ENCODE data around the gene TEAD2.

The TEAD2 gene

DNA sequence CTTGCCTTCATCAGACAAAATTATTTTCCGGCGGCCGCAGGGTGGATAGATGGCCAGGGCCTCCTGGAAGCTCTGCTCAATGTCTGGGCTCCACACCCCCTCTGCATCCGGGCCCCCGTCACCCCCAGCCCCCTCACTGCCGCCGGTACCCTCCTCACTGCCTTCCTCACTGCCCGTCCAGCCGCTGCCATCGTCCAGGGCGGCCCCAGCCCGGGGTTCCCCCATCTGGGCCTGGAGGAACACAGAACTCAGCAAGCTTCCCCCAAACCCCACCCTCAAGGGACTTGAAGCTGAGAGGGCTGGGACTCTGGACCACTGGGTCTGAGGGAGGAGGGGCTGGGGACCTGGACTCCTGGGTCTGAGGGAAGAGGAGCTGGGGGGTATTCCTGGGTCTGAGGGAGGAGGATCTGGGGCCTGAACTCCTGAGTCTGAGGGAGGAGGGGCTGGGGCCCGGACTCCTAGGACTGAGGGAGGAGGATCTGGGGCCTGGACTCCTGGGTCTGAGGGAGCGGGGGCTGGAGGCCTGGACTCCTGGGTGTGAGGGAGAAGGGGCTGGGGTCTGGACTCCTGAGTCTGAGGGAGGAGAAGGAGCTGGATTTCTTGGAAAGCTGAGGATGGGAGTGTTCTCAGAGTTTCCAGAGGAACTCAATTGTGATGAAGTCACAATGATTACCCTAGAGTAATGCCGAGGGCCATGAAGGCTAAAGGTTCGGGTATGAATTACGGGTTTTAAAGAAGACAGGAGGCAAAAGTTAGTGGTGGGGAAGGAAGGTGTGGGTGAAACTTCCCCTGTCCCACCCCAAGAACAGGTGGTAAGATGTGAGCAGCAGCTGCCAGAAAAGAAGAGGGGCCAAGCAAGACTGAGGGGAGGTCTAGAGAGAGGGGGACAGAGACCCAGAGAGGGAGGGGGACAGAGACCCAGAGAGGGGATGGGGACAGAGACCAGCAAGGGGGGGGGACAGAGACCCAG, 2.1 kb downstream of the TEAD2 start:
- DNase-seq (ENCODE audit: low read depth) = no peak
- no peak overlapping the region for H3K4me3 ChIP-seq (ENCODE audit: low read depth, low read length)
- TF ChIP-seq, protein P1, sequence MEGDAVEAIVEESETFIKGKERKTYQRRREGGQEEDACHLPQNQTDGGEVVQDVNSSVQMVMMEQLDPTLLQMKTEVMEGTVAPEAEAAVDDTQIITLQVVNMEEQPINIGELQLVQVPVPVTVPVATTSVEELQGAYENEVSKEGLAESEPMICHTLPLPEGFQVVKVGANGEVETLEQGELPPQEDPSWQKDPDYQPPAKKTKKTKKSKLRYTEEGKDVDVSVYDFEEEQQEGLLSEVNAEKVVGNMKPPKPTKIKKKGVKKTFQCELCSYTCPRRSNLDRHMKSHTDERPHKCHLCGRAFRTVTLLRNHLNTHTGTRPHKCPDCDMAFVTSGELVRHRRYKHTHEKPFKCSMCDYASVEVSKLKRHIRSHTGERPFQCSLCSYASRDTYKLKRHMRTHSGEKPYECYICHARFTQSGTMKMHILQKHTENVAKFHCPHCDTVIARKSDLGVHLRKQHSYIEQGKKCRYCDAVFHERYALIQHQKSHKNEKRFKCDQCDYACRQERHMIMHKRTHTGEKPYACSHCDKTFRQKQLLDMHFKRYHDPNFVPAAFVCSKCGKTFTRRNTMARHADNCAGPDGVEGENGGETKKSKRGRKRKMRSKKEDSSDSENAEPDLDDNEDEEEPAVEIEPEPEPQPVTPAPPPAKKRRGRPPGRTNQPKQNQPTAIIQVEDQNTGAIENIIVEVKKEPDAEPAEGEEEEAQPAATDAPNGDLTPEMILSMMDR (IDR thresholded peaks at IDR 0.05; ENCODE audit: low read depth, low read length) = no peak
- TF ChIP-seq, protein P2, sequence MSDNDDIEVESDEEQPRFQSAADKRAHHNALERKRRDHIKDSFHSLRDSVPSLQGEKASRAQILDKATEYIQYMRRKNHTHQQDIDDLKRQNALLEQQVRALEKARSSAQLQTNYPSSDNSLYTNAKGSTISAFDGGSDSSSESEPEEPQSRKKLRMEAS (IDR thresholded peaks at IDR 0.05; ENCODE audit: low read depth, low read length) = no peak
- TF ChIP-seq MYC (IDR thresholded peaks at IDR 0.05; ENCODE audit: low read depth, low read length) = no peak
- TF ChIP-seq POLR2A (IDR thresholded peaks at IDR 0.05; ENCODE audit: extremely low read depth, insufficient read length) = no peak

GRCh38 chr19:49357186-49357585, 5.0 kb downstream of the TEAD2 start:
- TF ChIP-seq MYC (IDR thresholded peaks at IDR 0.05; ENCODE audit: low read depth, low read length) (no peak), POLR2A (IDR thresholded peaks at IDR 0.05; ENCODE audit: extremely low read depth, insufficient read length) (no peak)
- TF ChIP-seq, protein P1 (IDR thresholded peaks at IDR 0.05; ENCODE audit: low read depth, low read length) = no peak
- TF ChIP-seq, protein P2 (IDR thresholded peaks at IDR 0.05; ENCODE audit: low read depth, low read length) = no peak
- no peak overlapping the region for H3K4me3 ChIP-seq (ENCODE audit: low read depth, low read length)
- DNase-seq (ENCODE audit: low read depth) = no peak

- no peak for TF ChIP-seq POLR2A (IDR thresholded peaks at IDR 0.05; ENCODE audit: extremely low read depth, insufficient read length)
- TF ChIP-seq, protein P1 (IDR thresholded peaks at IDR 0.05; ENCODE audit: low read depth, low read length) = no peak
- TF ChIP-seq, protein P2 (IDR thresholded peaks at IDR 0.05; ENCODE audit: low read depth, low read length) = no peak
- TF ChIP-seq MYC (IDR thresholded peaks at IDR 0.05; ENCODE audit: low read depth, low read length) = no peak
- H3K4me3 ChIP-seq (ENCODE audit: low read depth, low read length) = no peak overlapping the region
- DNase-seq (ENCODE audit: low read depth) = no peak
Observed at GRCh38 chr19:49356382-49356781, 5.8 kb downstream of the TEAD2 start.

DNA sequence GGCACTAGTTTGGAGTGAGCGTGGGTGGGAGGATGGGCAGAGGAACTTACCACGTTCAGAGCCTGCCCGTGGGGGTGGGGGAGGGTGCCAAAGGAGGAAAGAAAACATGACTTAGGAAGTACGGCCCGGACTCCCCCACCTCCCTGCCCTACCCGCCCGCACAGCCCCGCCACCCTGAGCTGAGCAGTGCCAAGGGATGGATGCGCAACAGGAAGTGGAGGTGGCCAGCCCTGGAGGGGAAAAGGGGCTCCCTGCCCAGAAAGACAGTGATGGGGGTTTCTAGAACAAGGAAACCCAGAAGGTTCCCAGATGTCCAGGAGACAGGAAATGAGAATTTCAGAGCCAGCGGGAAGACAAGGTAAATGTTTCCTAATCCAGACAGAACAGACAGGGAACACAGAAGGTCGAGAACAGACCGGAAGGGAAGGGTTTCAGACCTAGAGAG, 6.3 kb downstream of the TEAD2 start:
- H3K4me3 ChIP-seq (ENCODE audit: low read depth, low read length) = no peak overlapping the region
- peak; percentile 54 for DNase-seq (ENCODE audit: low read depth)
- TF ChIP-seq, protein P2 (IDR thresholded peaks at IDR 0.05; ENCODE audit: low read depth, low read length) = no peak
- no peak for TF ChIP-seq POLR2A (IDR thresholded peaks at IDR 0.05; ENCODE audit: extremely low read depth, insufficient read length)
- TF ChIP-seq, protein P1 (IDR thresholded peaks at IDR 0.05; ENCODE audit: low read depth, low read length) = no peak
- TF ChIP-seq MYC (IDR thresholded peaks at IDR 0.05; ENCODE audit: low read depth, low read length) = no peak

GRCh38 chr19:49349567-49349966, 12.6 kb downstream of the TEAD2 start:
- TF ChIP-seq MYC (IDR thresholded peaks at IDR 0.05; ENCODE audit: low read depth, low read length) (no peak), POLR2A (IDR thresholded peaks at IDR 0.05; ENCODE audit: extremely low read depth, insufficient read length) (no peak)
- TF ChIP-seq, protein P2 (IDR thresholded peaks at IDR 0.05; ENCODE audit: low read depth, low read length) = no peak
- TF ChIP-seq, protein P1 (IDR thresholded peaks at IDR 0.05; ENCODE audit: low read depth, low read length) = no peak

More at GRCh38 chr19:49349567-49349966, 12.6 kb downstream of the TEAD2 start:
- no peak overlapping the region for H3K4me3 ChIP-seq (ENCODE audit: low read depth, low read length)
- DNase-seq (ENCODE audit: low read depth) = no peak
